HG02973 (cell line): ENCODE data around the gene ZBTB17.

Experiments used
- ATAC-seq: cut with Tn5 transposase; IDR thresholded peaks from one replicate; pipeline ENCODE4 v1.9.1; 2021; ENCODE audit warnings: moderate library complexity; ENCODE audit not compliant: unreplicated experiment

The ZBTB17 gene

DNA sequence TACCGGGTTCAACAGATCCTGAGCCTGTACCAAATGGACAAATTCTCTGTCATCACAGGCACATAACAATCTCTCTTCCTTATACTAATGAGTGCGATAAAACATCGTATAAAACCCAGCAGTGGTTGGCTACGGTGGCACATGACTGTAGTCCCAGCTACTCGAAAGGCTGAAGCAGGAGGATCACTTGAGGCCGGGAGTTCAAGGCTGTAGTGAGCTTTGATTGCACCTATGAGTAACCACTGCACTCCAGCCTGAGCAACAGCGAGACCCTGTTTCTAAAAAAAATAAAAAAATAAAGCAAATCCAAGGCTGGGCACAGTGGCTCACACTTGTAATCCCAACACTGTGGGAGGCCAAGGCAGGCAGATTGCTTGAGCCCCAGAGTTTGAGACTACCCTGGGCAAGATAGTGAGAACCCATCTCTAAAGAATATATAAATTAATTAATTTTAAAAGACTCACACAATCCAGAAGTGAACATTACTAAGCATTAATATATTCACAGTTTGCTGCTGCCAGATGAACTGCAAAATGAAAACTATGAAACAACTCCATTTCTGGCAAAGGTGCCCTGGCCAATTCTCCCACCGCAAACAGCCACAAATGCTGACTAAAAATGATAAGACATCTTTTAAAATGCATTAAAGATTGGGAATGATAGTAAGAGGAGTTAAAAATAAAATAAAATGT, 13.1 kb downstream of the ZBTB17 start:
- ATAC-seq, result no peak

DNA sequence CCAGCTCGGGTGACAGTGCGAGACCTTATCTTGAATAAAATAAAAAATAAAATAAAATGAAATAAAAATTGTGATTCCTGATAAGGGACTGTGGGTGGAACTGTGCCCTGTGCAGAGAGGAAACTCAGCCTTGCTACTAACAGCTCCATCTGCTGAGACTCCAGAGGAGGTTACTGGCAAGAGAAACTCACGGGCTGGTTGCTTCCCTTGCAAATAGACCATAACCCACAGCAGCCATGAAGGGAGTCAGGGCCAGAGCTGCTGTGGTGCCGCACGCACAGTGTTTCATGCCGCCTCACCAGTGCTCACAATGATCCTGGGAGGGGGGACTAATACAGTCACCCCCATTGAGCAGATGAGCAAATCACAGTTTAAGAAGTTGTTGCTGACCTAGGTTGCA, 13.7 kb downstream of the ZBTB17 start:
- no peak for ATAC-seq

DNA sequence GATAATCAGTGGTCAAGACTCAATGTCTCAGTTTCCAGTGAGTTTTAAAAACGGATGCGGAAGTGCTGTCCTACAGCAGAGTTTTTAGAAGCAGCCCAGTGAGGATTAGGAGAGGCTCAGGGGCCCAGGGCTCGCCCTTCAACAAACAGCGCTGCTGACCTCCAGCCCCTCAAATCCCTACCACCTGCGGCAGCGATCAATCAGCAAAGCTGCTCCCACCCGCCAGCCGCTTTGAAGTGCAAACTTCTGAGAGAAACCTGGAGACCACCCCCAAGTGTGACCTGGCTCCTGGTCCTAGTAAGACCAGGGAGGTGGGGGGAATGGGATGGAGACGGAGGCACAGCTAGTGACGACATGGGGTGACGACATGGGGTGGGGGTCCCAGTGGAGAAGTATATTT, 14.4 kb downstream of the ZBTB17 start:
- ATAC-seq, result no peak

DNA sequence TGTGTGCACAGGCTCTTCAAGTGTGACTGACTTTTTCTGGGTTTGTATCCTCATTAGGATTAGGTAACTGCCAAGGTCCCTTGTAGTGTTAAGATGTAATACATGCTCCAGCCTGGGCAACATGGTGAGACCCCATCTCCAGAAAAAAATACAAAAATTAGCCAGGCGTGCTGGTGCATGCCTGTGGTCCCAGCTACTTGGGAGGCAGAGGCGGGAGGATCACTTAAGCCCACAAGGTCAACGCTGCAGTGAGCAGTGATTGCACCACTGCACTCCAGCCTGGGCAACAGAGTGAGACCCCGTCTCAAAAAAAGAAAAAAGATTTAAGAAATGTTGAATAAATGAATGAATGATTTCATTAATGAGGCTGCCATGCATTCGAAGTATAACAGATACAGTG, 15.1 kb downstream of the ZBTB17 start:
- no peak for ATAC-seq

DNA sequence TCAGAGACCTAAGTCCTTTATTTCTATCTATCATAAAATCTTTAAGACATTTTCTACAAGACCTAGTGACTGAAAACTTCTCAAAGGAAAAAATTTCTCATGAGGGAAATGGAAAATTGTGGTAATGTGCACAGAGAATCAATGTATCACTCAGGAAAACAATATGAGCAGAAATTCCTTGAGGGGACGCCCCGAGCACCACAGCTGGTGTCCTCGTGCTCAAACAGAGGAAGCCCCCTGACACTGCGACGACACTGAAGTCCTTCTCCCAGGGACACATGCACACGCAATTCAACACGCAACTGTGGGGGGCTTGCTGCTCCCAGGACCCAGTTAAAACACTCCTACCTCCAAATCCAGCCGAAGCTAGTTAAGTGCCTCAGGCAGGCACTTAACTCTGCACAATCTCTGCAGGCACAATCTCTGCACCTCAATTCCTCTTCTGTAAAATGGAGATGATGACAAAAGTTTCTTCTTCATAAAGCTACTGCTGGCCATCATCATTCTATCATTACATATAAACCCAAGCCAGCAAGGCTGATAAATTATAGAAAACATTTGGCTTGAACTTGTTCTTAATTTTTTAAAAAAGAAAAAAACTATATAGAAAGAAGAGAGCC, 16.0 kb downstream of the ZBTB17 start:
- no peak for ATAC-seq

DNA sequence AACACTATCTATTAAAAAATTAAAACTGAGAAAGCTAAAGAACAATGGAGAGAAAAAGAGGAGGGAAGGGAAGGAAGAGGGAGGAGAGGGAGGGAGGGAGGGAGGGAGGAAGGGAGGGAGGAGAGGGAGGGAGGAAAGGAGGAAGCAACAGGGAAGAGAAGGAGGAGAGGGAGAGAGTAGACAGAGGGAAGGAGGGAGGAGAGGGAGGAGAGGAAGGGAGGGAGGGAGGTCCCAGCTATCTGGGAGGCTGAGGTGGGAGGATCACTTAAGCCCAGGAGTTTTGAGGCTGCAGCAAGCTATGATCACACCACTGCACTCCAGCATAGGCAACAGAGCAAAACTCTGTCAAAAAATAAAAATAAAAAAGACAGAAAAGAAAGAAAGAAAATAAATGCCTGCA, 16.5 kb downstream of the ZBTB17 start:
- no peak for ATAC-seq

DNA sequence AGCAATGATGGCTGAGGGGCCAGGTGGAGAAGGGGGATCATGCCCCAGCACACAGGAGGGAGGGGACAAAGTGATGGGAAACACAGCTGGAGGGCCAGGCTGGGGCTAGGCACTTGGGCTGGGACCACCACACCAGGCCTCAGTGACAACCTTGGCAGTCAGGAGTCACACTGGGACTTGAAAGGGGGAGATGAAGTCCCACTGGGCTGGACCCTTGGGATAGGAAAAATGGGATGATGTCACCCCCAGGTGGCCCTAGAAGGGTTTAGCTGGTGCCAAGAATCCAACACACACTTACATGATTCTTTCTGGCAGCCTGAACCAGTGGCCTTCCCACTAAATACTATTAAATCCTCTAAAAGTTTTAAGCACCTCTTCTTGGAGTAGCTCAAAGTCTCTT, 17.1 kb downstream of the ZBTB17 start:
- ATAC-seq, result no peak

DNA sequence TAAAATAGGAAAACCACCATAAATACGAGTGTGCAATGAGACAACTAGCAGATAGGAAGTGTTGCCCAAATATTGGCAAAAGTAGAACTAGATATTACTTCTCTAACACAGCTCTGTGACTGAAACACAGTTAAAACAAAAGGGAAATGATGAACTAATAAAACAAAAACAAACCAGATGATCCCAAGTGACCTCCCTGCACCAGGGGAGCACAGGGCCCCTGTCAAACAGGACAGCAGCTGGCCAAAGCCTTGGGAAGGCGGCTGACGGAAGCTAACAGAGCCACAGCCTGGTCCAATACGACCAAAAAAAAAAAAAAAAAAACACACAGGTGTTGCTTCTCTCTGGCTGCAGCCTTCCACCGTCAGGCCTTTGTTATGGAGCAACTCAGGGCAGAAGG, 17.8 kb downstream of the ZBTB17 start:
- no peak for ATAC-seq

DNA sequence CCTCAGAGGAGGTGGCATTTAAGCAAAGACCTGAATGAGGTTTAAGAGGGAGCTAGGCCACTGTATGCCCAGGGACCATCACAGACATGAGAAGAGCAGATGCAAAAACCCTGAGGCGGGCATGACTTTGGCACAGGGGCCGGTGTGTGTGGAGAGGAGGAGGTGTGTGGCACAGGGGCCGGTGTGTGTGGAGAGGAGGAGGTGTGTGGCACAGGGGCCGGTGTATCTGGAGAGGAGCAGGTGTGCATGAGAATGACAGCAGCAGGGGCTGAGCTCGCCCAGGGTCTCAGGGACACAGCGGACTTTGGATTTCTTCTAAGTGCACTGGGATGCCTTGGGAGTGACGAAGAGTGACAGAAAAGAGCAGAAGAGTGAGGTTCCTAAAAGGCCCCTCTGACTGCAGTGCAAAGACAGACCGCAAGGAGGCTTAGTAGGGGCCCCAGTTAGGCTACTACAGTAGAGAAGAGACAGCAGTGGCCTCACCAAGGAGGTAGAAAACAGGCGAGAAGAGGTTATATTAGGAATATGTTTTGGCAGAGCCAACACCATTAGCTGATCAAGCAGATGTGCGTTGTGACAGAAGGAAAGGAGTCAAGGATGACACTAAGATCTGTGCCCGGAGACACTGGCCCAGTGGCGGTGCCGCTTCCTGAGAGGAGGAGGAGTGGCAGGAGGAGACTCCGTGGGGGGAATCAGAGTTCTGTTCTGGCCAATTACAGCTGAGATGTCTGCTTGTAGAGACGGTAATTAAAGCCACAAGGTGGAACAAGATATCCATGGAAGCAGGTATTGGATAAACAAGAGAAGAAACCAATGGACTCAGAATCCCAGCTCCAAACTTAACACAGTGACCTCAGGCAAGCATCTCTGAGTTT, 18.4 kb downstream of the ZBTB17 start:
- no peak for ATAC-seq

DNA sequence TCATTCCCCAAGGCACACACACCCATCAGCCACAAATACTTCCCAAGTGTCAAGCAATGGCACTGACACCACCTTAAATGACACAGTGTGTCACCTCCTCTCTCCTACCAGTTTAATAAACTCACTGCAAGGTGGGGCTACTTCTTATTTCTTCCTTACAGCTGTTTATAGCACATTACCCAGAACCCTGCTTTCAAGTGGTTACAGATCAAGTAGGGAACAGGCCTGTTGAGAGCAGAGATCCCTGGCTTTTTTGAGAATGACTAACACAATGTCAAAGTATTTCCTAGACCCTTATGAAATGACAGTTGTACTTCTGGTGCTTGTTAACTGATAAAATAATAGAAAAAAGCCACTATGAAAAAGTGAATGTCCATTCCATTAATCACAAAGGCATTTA, 19.8 kb downstream of the ZBTB17 start:
- ATAC-seq, result no peak

DNA sequence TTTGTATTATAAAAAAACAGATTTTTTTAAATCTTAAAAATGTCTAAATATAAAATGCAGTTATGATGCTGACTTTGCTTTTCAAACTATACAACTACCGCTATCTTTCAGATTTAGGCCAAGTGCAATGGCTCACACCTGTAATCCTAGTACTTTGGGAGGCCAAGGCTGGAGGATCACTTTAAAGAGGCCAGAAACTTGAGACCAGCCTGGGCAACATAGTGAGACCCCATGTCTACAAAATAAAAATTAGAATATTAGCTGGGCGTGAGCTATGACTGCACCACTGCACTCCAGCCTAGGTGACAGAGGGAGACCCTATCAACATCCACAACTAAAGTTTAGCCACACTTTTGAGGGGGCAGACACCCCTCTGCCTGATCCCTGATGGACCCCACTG, 20.3 kb downstream of the ZBTB17 start:
- ATAC-seq, result no peak

DNA sequence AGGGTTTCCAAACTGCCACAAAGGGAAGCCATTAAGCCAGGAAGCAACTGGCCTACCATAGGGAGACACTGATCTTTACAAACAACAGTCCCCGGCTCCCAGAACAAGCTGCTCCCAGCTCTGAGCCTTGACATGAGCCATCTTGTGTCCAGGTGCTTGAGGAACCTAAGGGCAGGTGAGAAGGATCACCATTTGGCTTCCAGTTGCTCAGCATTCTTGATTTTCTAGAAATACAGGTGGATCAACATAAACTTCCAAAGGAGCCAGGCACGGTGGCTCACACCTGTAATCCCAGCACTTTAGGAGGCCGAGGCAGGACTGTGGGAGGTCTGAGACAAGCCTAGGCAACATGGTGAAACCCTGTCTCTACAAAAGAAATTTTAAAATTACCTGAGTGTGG, 21.6 kb downstream of the ZBTB17 start:
- ATAC-seq, result no peak

DNA sequence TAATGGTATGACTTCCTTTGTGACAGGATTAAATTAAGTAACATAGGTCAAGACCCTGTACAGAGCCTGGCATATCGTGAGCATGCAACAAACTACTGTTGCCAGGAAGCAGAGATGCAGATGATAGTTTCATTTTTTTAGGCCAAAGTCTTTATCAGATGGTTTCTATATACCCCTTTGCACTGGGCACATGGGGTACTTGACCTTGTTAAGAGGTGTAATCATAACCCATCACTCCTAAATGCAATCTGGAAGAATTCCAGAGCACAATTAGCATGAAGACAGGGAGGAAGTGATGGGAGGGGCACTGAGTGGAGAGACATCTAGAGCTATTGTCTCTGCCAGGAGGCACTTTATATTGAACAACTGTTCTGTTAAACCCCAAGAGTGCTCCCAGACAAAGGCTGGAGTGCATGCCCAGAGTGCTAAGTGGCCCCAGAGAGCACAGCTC, 22.1 kb downstream of the ZBTB17 start:
- ATAC-seq, result no peak

DNA sequence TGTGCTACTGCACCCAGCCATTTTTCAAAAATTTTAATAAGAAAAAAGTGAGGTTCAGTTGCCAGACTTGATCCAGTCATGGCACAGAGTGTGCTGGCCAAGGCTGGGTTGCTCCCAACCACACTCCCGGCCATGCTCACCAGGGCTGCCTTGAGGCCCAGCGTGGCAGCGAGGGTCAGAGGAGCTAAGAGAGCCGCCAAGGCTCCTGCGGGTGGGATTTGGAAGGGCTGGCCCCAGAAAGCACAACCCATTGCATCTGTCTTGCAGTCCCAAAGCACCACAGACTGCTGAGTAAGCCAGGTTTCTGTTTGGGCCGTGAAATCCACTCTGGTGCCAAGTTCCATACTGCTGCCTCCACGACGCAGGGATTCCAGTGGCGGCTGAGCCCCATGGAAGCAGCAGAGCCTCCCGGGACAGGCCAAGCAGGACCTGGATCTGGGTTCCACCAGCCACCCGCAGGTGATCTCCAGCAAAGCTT, 22.6 kb downstream of the ZBTB17 start:
- no peak for ATAC-seq

DNA sequence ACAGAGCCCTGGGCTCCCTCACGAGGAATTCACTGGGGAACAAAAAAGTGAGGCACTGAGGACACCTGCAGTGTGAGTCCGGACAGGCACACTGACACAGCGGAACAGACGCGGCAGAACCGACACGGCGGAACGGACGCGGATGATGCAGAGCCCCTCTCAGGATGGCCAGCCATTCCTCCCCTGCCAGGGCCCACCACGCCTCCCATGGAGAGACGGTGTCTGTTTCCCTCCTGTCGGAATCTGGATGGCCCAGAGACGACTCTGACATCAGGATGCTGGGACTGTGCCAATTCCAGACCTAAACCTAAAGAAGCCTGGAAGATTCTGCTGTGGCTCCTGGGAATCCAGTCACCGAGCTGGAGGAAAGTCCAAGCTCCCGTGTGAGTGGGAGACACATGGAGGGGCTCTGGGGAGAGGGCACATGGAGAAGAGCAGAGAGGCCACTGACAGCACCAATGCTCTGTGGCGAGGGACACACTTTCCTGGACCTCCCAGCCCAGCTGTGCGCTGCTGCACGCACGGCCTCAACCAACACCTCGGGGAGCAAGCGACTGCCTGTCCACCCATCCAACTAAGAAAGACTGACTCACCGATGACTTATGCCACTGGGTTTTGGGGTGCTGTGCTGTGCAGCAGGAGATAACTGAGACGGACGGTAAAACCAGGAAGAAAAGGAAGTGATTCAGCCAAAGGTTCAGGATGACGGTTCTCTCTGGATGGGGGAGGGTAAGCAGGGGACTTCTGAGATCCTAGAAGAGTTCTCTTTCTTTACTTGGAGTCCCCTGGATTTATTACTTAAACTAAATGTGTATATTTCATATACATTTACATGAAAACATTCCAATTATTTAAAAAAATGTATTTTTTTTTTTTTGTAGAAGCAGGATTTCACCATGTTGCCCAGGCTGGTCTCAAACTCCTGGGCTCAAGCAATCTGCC, 23.3 kb downstream of the ZBTB17 start:
- no peak for ATAC-seq

DNA sequence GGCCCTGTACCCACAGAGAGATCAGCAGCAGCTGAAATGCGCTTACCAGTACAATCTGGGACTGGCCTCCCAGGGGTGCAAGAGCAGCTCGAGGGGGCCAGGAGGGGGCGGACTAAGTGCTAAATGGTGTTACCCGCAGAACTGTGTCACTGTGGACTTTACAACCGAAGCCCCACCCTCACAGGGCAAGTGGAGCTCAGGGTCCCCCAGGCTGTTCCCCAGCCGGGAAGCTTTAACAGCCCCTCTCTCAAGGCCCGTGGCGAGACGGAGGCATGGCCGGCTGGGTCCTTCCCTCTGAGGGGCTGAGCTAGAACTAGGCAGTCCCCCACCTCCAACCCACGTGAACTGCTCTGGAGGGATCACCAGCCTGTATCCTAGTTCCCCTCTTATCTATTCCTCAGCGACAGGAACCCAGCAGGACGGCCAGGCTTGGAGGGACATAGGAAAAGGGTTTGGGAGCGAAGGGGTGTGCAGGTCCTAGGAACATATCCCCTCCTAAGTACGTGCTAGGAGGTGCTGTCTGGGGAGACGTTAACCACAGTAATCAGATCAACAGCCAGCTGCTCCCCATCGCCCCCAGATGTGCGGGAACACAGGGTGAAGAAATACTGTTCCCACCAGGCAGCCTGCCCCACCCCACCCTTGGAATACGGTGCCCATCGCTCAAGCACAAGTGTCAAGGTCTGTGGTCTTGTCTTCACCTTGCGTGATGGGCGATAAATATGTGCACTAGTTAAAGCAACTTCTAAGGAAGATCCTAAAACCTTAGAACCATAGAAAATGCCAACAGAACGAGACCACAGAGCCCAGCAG, 24.4 kb downstream of the ZBTB17 start:
- no peak for ATAC-seq

DNA sequence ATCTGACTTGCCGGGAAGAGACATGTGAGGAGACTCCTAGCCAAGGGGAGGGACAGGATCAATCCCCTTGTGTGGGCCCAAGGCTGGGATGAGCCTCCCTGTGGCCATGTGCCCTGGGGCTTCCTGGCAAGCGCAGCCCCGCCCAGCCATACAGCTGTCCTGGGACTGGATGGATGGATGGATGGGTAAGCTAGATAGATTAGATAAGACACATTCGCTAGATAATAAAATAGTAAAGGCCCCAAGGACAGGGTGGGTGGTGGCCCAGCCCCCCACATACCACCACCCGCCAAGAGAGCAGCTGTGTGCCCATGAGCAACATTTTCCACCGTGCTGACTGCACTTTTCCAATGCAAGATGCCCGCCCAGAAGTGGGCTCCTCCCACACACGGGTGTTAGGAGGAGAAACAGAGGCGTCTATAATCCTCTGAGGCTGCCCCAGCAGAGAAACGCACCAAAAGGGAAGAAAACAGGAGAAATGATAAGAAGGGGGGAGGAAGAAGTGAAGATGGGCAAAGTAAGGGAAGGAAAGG, 25.1 kb downstream of the ZBTB17 start:
- ATAC-seq, result no peak

DNA sequence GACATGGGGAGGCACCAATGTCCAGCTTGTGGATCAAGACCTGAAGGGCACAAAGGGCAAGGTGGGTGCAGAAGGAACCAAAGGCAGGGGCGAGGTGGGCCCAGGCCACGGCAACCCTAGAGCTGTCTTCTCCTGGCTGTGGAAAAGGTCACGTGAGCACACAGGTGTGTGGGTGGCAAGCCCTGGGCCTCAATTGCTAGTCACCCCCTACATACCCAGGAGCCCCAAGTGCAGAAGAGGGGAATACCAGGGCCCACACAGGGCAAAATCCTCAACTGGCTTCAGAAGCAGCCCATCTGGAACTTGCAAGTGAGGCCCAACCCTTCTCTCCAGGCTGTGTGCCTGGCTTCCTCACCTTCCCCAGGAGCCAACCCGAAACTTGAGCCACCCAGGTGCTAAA, 25.6 kb downstream of the ZBTB17 start:
- no peak for ATAC-seq

DNA sequence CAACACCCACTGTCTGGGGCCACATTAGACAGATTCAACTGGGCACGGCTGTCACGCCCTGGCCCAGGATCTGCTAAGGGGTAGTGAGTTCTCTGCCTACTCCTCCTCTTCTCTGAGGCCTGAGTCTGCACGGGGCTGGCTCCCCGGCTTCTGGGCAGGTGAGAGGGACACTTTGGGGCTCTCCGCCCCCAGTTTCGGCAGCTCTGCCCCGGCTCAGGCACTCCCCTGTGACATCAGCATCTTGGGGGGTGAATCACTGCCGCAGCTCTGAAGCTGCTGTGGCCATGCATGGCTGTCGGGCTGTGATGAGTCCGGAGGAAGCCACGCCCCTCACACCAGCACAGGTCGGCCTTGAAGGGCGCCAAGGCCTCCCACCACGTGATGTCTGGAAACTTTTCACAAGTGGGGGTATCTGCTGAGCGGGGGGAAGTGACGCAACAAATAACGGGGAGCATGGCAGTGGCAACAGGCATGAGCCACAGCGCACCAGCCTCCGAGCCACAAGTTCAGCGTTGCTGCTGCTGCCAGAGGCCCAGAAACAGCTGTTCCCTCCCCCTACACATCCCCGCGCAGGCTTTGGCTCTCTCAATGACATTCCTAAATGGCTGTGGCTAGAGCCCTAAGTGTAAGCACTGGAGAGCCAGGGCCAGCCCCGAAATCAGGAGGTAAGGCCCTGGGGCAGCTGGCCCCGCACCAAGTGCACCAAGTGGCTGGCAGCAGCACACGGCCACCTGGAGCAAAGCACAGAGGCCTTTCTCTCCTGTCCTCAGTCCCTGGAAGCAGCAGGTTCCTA, 26.3 kb downstream of the ZBTB17 start:
- ATAC-seq, result peak; percentile 74
